ENCODE data around the gene NXPH1.
A peak's percentile ranks its signal among the peaks of the same experiment; 100 is the strongest.
"Not testable (repeated sequence)": the region's sequence is repeated elsewhere in the genome, so short reads cannot be mapped to it uniquely, and the experiment has no call there.

The NXPH1 gene

GRCh38 chr7:8714791-8715190 is 281.4 kb downstream of the NXPH1 start:
- no peak for DNase-seq (ENCODE audit: low read depth in 2 of 2)

DNA sequence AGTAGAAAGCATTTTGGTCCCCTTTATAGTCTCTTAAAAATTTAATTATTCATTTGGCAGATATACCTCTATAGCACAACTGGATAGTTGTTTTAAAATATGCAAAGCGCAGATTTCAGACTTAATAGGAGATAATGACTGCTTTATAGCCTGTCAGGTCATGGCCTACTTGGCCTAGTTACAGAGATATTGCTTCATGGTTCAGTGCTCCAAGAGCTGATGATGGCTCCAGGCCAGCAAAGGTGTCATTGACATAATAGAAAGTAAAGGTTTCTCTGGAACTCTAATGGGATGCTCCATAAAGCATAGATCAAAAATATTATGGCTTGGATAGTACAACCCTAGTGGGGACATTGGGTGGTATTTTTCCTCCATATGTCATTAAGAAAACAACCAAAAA is 285.7 kb downstream of the NXPH1 start:
- no peak for DNase-seq (ENCODE audit: low read depth in 2 of 2)

GRCh38 chr7:8724080-8724718 is 290.8 kb downstream of the NXPH1 start:
- peak in 1 of 2 donors; percentile 5 for DNase-seq (ENCODE audit: low read depth in 2 of 2)

DNA sequence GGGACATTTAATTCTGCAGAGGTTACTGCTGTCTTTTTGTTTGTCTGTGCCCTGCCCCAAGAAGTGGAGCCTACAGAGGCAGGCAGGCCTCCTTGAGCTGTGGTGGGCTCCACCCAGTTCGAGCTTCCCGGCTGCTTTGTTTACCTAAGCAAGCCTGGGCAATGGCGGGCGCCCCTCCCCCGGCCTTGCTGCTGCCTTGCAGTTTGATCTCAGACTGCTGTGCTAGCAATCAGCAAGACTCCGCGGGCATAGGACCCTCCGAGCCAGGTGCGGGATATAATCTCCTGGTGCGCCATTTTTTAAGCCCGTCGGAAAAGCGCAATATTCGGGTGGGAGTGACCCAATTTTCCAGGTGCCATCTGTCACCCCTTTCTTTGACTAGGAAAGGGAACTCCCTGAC is 298.3 kb downstream of the NXPH1 start:
- DNase-seq (ENCODE audit: low read depth in 2 of 2), result not testable (repeated sequence)

DNA sequence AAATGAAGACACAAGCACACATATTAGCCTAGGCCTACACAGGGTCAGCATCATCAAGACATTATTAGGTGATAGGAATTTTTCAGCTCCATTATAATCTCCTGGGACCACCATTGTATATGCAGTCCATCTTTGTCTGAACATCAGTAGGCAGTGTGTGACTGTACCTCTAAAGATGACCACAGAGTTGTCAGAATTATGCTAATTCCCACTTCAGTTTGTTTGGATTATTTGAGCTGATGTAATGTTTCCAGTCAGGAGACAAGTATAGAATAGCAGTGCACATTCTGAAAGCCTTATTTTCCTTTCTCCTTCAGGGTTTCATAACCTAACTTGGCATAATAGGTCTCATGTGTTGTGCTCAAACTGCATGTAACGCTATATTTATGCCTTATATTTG is 306.4 kb downstream of the NXPH1 start:
- DNase-seq (ENCODE audit: low read depth in 2 of 2), result no peak

- no peak for DNase-seq (ENCODE audit: low read depth in 2 of 2)
Observed at GRCh38 chr7:8742837-8743236, 309.4 kb downstream of the NXPH1 start.

DNA sequence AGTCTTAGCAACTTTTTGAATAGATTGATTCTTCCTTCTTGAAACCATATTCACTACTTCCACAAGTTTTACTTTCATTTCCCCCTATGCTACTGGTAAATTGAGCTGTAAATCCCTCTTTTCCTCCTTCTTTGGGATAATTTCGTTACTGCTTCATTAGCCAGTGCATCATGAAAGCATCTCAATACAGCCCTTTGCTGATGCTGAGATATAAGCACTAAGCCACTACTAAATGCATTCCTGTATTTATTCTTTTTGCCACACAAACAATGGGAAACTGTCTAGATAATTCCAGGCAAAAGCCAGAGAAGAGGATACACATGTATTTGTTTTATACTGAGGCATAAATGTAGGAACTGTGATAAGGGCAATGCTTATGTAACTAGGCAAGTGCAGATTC is 313.9 kb downstream of the NXPH1 start:
- DNase-seq (ENCODE audit: low read depth in 2 of 2), result no peak

DNA sequence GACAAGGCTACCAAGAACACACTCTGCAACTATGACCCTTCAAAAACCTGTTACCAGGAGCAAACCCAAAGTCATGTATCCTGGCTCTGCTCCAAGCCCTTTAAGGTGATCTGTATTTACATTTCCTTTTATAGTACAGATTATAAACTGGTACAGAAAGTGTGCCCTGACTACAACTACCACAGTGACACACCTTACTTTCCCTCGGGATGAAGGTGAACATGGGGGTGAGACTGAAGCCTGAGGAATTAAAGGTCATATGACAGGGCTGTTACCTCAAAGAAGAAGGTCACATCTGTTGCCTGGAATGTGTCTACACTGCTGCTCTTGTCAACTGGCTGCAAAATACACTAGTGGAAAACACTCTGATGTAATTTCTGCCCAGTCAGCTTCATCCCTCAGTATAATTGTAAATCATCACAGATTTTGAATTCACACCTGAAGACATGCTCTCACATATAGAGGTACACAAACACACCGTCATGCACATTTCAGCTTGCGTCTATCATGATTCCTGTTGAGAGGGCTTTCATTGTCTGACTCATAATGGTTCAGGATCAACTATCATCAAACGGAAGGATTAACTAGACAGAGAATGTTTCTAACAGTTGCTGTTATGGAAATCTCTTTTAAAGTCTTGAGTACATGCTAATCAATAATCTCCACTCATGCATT is 318.3 kb downstream of the NXPH1 start:
- no peak for DNase-seq (ENCODE audit: low read depth in 2 of 2)

DNA sequence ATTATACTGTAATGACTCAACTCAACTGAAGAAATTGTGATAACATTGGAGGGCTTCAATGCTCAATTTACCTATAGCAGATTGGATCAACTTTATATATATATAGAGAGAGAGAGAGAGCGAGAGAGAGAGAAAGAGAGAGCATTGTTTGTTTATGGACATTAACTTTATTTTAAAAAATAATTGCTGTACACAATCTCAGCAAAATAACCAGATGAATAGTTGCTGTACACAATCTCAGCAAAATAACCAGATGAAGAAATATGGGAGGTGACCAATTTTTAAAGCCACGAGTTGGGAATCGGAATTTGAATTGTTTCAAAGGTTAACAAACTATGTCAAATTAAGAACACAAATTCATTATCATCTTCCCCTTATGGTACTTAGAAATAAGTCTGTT is 319.9 kb downstream of the NXPH1 start:
- DNase-seq (ENCODE audit: low read depth in 2 of 2), result no peak

GRCh38 chr7:8761731-8762130 is 328.3 kb downstream of the NXPH1 start:
- DNase-seq (ENCODE audit: low read depth in 2 of 2), result no peak

GRCh38 chr7:8762803-8763202 is 329.4 kb downstream of the NXPH1 start:
- no peak for DNase-seq (ENCODE audit: low read depth in 2 of 2)

GRCh38 chr7:8765374-8765773 is 332.0 kb downstream of the NXPH1 start:
- no peak for DNase-seq (ENCODE audit: low read depth in 2 of 2)

- no peak for DNase-seq (ENCODE audit: low read depth in 2 of 2)
Observed at GRCh38 chr7:8773518-8773917, 340.1 kb downstream of the NXPH1 start.

GRCh38 chr7:8778459-8778858 is 345.1 kb downstream of the NXPH1 start:
- DNase-seq (ENCODE audit: low read depth in 2 of 2), result no peak

GRCh38 chr7:8781166-8781565 is 347.8 kb downstream of the NXPH1 start:
- no peak for DNase-seq (ENCODE audit: low read depth in 2 of 2)

GRCh38 chr7:8783229-8783628 is 349.8 kb downstream of the NXPH1 start:
- DNase-seq (ENCODE audit: low read depth in 2 of 2), result no peak

DNA sequence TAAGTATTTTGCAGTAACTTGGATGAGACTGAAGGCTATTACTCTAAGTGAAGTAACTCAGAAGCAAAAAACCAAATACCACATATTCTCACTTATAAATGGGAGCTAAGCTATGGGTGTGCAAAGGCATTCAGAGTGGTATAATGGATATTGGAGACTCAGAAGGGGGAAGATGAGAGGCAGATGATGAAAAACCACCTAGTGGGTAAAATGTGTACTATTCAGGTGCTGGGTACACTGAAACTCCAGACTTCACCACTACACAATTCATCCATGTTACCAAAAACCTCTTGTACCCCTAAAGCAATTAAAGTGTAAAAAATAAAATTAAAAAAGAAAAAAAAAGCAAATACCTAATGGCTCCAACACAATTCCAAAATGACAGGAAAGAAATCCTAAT is 351.7 kb downstream of the NXPH1 start:
- DNase-seq (ENCODE audit: low read depth in 2 of 2), result no peak

GRCh38 chr7:8800986-8801385 is 367.6 kb downstream of the NXPH1 start:
- DNase-seq (ENCODE audit: low read depth in 2 of 2), result no peak

Data from stimulated activated CD8-positive, alpha-beta memory T cell treated with anti-CD3 and anti-CD28 coated beads, Interleukin-2, amount 100 ng/mL, for 48 hours (primary cell).